ENCODE measurements around the gene CFAP299. TPM values are rescaled to one million over a fixed set of nuclear protein-coding genes. Genes with fewer than 3 reads are reported as not detected.

The CFAP299 gene
- total and polyA plus RNA-seq, 2 of the 8 experiments (the other 6 are each of a cell fraction or from before 2014, with no cell fraction given) = not detected

- Histone ChIP-seq H2BK5ac (ENCODE audit: low read depth, low read length) (no peak overlapping the region), H3K9me3 (ENCODE audit: insufficient read depth in 2 of 2, low read depth in 1 of 2, low read length in 1 of 2) (no peaks in the 10 kb centered on the region), H2AFZ (ENCODE audit: low read length) (no peak overlapping the region), H4K5ac (ENCODE audit: insufficient read length, low read depth, low read length) (no peak overlapping the region), H3K4me3 (ENCODE audit: extremely low read depth in 1 of 4, insufficient read depth in 2 of 4, low read depth in 3 of 4, low read length in 4 of 4) (no peak overlapping the region), H3K4me2 (ENCODE audit: insufficient read depth in 1 of 2, low read depth in 2 of 2, low read length in 2 of 2) (no peak overlapping the region), H2AK5ac (ENCODE audit: low read depth, low read length) (no peak overlapping the region), H3K9ac (replicated peaks in 1 of 4; ENCODE audit: extremely low read depth in 1 of 4, low read depth in 3 of 4, low read length in 3 of 4) (no peak overlapping the region), H3K27ac (ENCODE audit: low read depth, low read length) (no peak overlapping the region), H3K79me1 (ENCODE audit: low read depth, low read length) (no peaks in the 10 kb centered on the region), H3K23me2 (ENCODE audit: low read depth, low read length) (no peaks in the 10 kb centered on the region; the same call in 1 of the 2 replicates), H4K20me1 (replicated peaks in 1 of 2; ENCODE audit: control insufficient read depth in 1 of 2, insufficient read depth in 2 of 2, low read length in 2 of 2) (no peaks in the 10 kb centered on the region), H3K14ac (ENCODE audit: insufficient read length) (no peak overlapping the region), H2BK120ac (replicated peaks; ENCODE audit: low read depth, low read length) (no peak overlapping the region), H3K27me3 (replicated peaks in 1 of 4; ENCODE audit: control insufficient read depth in 3 of 4, extremely low read depth in 1 of 4, insufficient read depth in 3 of 4, low read length in 3 of 4) (no peaks in the 10 kb centered on the region), H2BK20ac (ENCODE audit: low read length) (no peak overlapping the region), H3K56ac (replicated peaks; ENCODE audit: insufficient read length, low read depth, low read length) (no peak overlapping the region), H4K8ac (ENCODE audit: extremely low read depth, insufficient read depth, low read length) (no peak overlapping the region), H4K91ac (replicated peaks; ENCODE audit: insufficient read length, low read length) (no peak overlapping the region), H2BK15ac (ENCODE audit: low read length) (no peak overlapping the region), H3K36me3 (ENCODE audit: control insufficient read depth in 2 of 4, insufficient read depth in 4 of 4, low read length in 3 of 4) (no peaks in the 10 kb centered on the region), H3K79me2 (ENCODE audit: control insufficient read depth in 1 of 2, insufficient read depth in 2 of 2, low read length in 2 of 2) (no peaks in the 10 kb centered on the region), H3K4me1 (replicated peaks in 1 of 4; ENCODE audit: control insufficient read depth in 3 of 4, insufficient read depth in 4 of 4, low read length in 3 of 4) (no peaks in the 10 kb centered on the region), H3K4ac (replicated peaks; ENCODE audit: insufficient read length, low read depth, low read length) (no peak overlapping the region), H2BK12ac (ENCODE audit: low read depth, low read length) (no peak overlapping the region), H3K23ac (ENCODE audit: insufficient read length) (no peak overlapping the region), H3K18ac (ENCODE audit: extremely low read depth, low read length) (no peak overlapping the region)
- no peak for FAIRE-seq
- WGBS, 2 experiments (ENCODE audit: extremely low coverage in 1 of 2, insufficient coverage in 1 of 2, insufficient read length in 1 of 2, insufficient replicate concordance in 2 of 2, low coverage in 1 of 2, low lambda C conversion rate in 2 of 2, missing lambda C conversion rate in 1 of 2) = 73% methylated on average over 5 of the region's 5 CpGs; no CpG with 5 or more reads in 1 of the 2 experiments
- CTCF ChIA-PET (ENCODE audit: partially characterized antibody) = interaction anchor here (1.0 kb wide), 1 partner anchor 100 kb away, joined by 3 read pairs; no protein-coding TSS in a partner anchor
- no peak for TF ChIP-seq BACH1 (IDR thresholded peaks at IDR 0.05; ENCODE audit: low read length)
- no peak for TF ChIP-seq FOSL1 (IDR thresholded peaks at IDR 0.05; ENCODE audit: insufficient read depth, low read depth, low read length)
- TF ChIP-seq RNF2 (IDR thresholded peaks at IDR 0.05; ENCODE audit: borderline replicate concordance, low read depth, low read length, missing control alignments, poor library complexity, severe bottlenecking) = no peak
- no peak for TF ChIP-seq ZNF274 (IDR thresholded peaks at IDR 0.05; ENCODE audit: borderline replicate concordance, extremely low read depth, low read length)
- no peak for DNase-seq (ENCODE audit: low read depth in 1 of 2, low spot score in 2 of 2)
- POLR2A ChIA-PET (ENCODE audit: partially characterized antibody) = no interaction called here
Observed at GRCh38 chr4:80814266-80814665, 478.7 kb downstream of the CFAP299 start.
